Endothelial cell of umbilical vein (primary cell): Measurements from ENCODE around the gene SGF29. TPM values are rescaled to one million over a fixed set of nuclear protein-coding genes. Genes with fewer than 3 reads are reported as not detected.

Experiments used
- Bru-seq: library from RNA; stranded (reverse); fragments of 400-500 nt; gene quantifications from one replicate; lab custom pipeline; 2021; lab: Mats Ljungman, UMichigan
- BruChase-seq, 2 experiments: library from RNA; stranded (reverse); fragments of 400-500 nt; gene quantifications; one replicate each; lab custom pipeline; 2021; lab: Mats Ljungman, UMichigan
- BruUV-seq: library from RNA; stranded (reverse); fragments of 400-500 nt; replicated peaks from 2 replicates; lab custom pipeline; 2021; lab: Mats Ljungman, UMichigan
- CTCF ChIA-PET: fragments of 300-600, 350-600 bp; sonication (Branson Sonifier 250); formaldehyde crosslinking; loops from one replicate; lab custom pipeline; 2021; ENCODE audit warnings: antibody characterized with exemption, inconsistent platforms; lab: Charles Lee
- POLR2A ChIA-PET: fragments of 300-600, 350-600 bp; sonication (Branson Sonifier 250); formaldehyde crosslinking; loops from one replicate; lab custom pipeline; 2021; ENCODE audit warnings: antibody characterized with exemption, inconsistent platforms; lab: Charles Lee
- DNase-seq: peaks from one replicate; pipeline ENCODE4 v3.0.0-alpha.2; 2011; ENCODE audit warnings: low read depth, low spot score
- FAIRE-seq: peaks from 2 replicates; lab custom pipeline; 2011; peaks lifted over from hg19 to GRCh38; lab: Jason Lieb, UNC
- H2AFZ ChIP-seq: 2 replicates; pipeline ENCODE4 v1.6.0; 2012; ENCODE audit warnings: low read depth, low read length, control low read depth, inconsistent platforms
- H3K27ac ChIP-seq: 2 replicates; pipeline ENCODE4 v1.5.1; 2011; ENCODE audit warnings: low read depth, mild to moderate bottlenecking, control low read depth, low read length, moderate library complexity; ENCODE audit not compliant: insufficient read depth
- H3K27me3 ChIP-seq, 2 experiments: 2 replicates each; pipeline versions ENCODE4 v1.6.0 to v1.6.1; 2011; ENCODE audit warnings: low read length in 2 of 2, mixed read lengths in 1 of 2; ENCODE audit not compliant: control insufficient read depth in 2 of 2, insufficient read depth in 2 of 2
- H3K36me3 ChIP-seq, 2 experiments: 2 replicates in 1 of 2; 3 replicates in 1 of 2; pipeline ENCODE4 v1.5.1; 2011; ENCODE audit warnings: low read length in 2 of 2, mild to moderate bottlenecking in 1 of 2, moderate library complexity in 1 of 2; ENCODE audit not compliant: control insufficient read depth in 2 of 2, insufficient read depth in 2 of 2; ENCODE audit errors: extremely low read depth in 1 of 2
- H3K4me1 ChIP-seq: 3 replicates; pipeline ENCODE4 v1.5.1; 2011; ENCODE audit warnings: mild to moderate bottlenecking, low read length; ENCODE audit not compliant: control insufficient read depth, insufficient read depth; ENCODE audit errors: extremely low read depth
- H3K4me2 ChIP-seq: 2 replicates; pipeline ENCODE4 v1.6.1; 2011; ENCODE audit warnings: low read length, control low read depth, mixed read lengths; ENCODE audit not compliant: insufficient read depth
- H3K4me3 ChIP-seq, 3 experiments: fragments of 200-600 bp in 1 of 3; sonication (generic), shearing (Covaris generic) in 1 of 3; replicated peaks in 1 of 3; 2 replicates each; pipeline ENCODE4 v1.5.1; 2011 to 2016; ENCODE audit warnings: control low read depth in 3 of 3, low read length in 3 of 3, mild to moderate bottlenecking in 2 of 3, inconsistent platforms in 1 of 3, low read depth in 1 of 3, moderate library complexity in 1 of 3; ENCODE audit not compliant: insufficient read depth in 1 of 3
- H3K79me2 ChIP-seq: 2 replicates; pipeline ENCODE4 v1.6.0; 2012; ENCODE audit warnings: low read length, inconsistent platforms; ENCODE audit not compliant: control insufficient read depth, insufficient read depth
- H3K9ac ChIP-seq: replicated peaks from 2 replicates; pipeline ENCODE3; 2011; ENCODE audit warnings: low read length, control low read depth; ENCODE audit not compliant: insufficient read depth; ENCODE audit errors: extremely low read depth
- H3K9me1 ChIP-seq: replicated peaks from 3 replicates; pipeline ENCODE4 v1.6.0; 2011; ENCODE audit warnings: mild to moderate bottlenecking, low read length; ENCODE audit not compliant: control insufficient read depth, insufficient read depth; ENCODE audit errors: extremely low read depth
- H3K9me3 ChIP-seq: replicated peaks from 2 replicates; pipeline ENCODE4 v1.5.1; 2012; ENCODE audit warnings: low read length, inconsistent platforms; ENCODE audit not compliant: control insufficient read depth, insufficient read depth
- H4K20me1 ChIP-seq: replicated peaks from 2 replicates; pipeline ENCODE3; 2011; ENCODE audit warnings: mild to moderate bottlenecking, low read length; ENCODE audit not compliant: control insufficient read depth, insufficient read depth; ENCODE audit errors: extremely low read depth
- EZH2 ChIP-seq: IDR thresholded peaks from 2 replicates; pipeline ENCODE4 v1.6.1; 2012; ENCODE audit warnings: borderline replicate concordance, low read depth, mild to moderate bottlenecking, moderate library complexity, low read length, inconsistent platforms; ENCODE audit not compliant: severe bottlenecking
- FOS ChIP-seq: IDR thresholded peaks from 2 replicates; pipeline ENCODE4 v1.6.1; 2011; ENCODE audit warnings: mild to moderate bottlenecking, low read length, moderate library complexity, borderline replicate concordance; ENCODE audit not compliant: insufficient read depth
- GATA2 ChIP-seq: IDR thresholded peaks from 2 replicates; pipeline ENCODE4 v1.7.0; 2011; ENCODE audit warnings: low read depth, mild to moderate bottlenecking, moderate library complexity, mixed read lengths, low read length; ENCODE audit not compliant: insufficient read length, insufficient read depth
- JUN ChIP-seq: IDR thresholded peaks from 2 replicates; pipeline ENCODE4 v1.6.1; 2011; ENCODE audit warnings: borderline replicate concordance, low read depth; ENCODE audit not compliant: insufficient read length, insufficient read depth
- MYC ChIP-seq: IDR thresholded peaks from one replicate; pipeline ENCODE4 v1.6.1; 2011; ENCODE audit warnings: mild to moderate bottlenecking, low read depth, low read length
- POLR2A ChIP-seq: IDR thresholded peaks from 2 replicates; pipeline ENCODE4 v1.6.1; 2012; ENCODE audit warnings: low read depth, mild to moderate bottlenecking, control low read depth, low read length
- POLR2AphosphoS5 ChIP-seq: IDR thresholded peaks from 2 replicates; pipeline ENCODE4 v1.6.1; 2012; ENCODE audit warnings: low read depth, mild to moderate bottlenecking, control low read depth, low read length, moderate library complexity; ENCODE audit not compliant: insufficient read depth
- dilution Hi-C: fragments of 300-500 bp; cut with MboI; formaldehyde crosslinking; loops from one replicate; pipeline ENCODE4 v1.15.0; 2019; ENCODE audit warnings: low sequenced_read_pairs; ENCODE audit not compliant: extremely low pct_ligation_motif_present
- intact Hi-C: fragments of 100-400 bp; cut with micrococcal nuclease; formaldehyde crosslinking; loops from one replicate; pipeline ENCODE4 v1.10.0; 2022
- long read RNA-seq: library from polyadenylated mRNA; stranded (forward); transcript quantifications from one replicate; pipeline ENCODE4 v2.0.0, GENCODE V29; 2021
- polyA minus RNA-seq, 3 experiments: library from RNA; depleted of rRNA, polyadenylated mRNA; stranded (reverse); fragments of >200 nt; gene quantifications; 1 replicate in 1 of 3; 2 replicates in 2 of 3; pipeline ENCODE4 v1.2.3, GENCODE V29; 2011
- polyA plus RNA-seq, 4 experiments: library from polyadenylated mRNA; depleted of rRNA in 3 of 4; stranded (reverse) in 3 of 4; unstranded in 1 of 4; fragments of >200 nt; gene quantifications; 2 replicates each; pipeline versions ENCODE4 v1.2.1 to v1.2.3, GENCODE V29; 2011 to 2012; ENCODE audit warnings: missing spikeins in 1 of 4
- total RNA-seq: library from RNA; stranded (reverse); gene quantifications from 2 replicates; pipeline ENCODE4 v1.2.3, GENCODE V29; 2021
- TF ChIP-seq, protein P1 (sequence below): IDR thresholded peaks from 2 replicates; pipeline ENCODE4 v1.6.1; 2011; ENCODE audit not compliant: insufficient read depth, insufficient read length
- TF ChIP-seq, protein P2 (sequence below), 2 donors: IDR thresholded peaks; 1 replicate in 1 of 2; 2 replicates in 1 of 2; pipeline ENCODE4 v1.5.1; 2011; ENCODE audit warnings: low read length in 2 of 2, mild to moderate bottlenecking in 2 of 2, moderate library complexity in 2 of 2, control low read depth in 1 of 2, inconsistent platforms in 1 of 2, low read depth in 1 of 2; ENCODE audit not compliant: insufficient read depth in 1 of 2; ENCODE audit errors: extremely low read depth in 1 of 2

Gene SGF29
- total RNA-seq, result 12.0 and 17.6 TPM in 2 replicates
- polyA plus RNA-seq, result 3.4 and 3.6 TPM in 2 replicates
- 2.4 and 2.8 TPM in 2 replicates for polyA plus RNA-seq (2011; cell fraction: cytosol; rRNA removed)
- polyA plus RNA-seq (2011; cell fraction: nucleus; rRNA removed), result 7.1 and 7.6 TPM in 2 replicates
- 12.1 and 14.0 TPM in 2 replicates for polyA plus RNA-seq (2012)
- 1.9 and 2.9 TPM in 2 replicates for polyA minus RNA-seq
- 5.7 TPM for polyA minus RNA-seq (2011; cell fraction: cytosol; rRNA and poly(A)+ RNA removed)
- 5.3 and 8.4 TPM in 2 replicates for polyA minus RNA-seq (2011; cell fraction: nucleus; rRNA and poly(A)+ RNA removed)
- percentile 50 among the genes with signal in this experiment for Bru-seq, nascent RNA
- BruChase-seq, experiment 1, labeled RNA remaining after a 6-hour chase, result percentile 47 among the genes with signal in this experiment
- percentile 44 among the genes with signal in this experiment for BruChase-seq, experiment 2, labeled RNA remaining after a 2-hour chase
- long read RNA-seq, transcript SGF29-201 (10 exons, 1,153 nt), result major isoform, 20 of 31 reads
- long read RNA-seq, partial matches to known transcripts, result 2 of 31 reads
- long read RNA-seq, other reads (novel, unspliced or antisense), result 9 of 31 reads

GRCh38 chr16:28553776-28554633 is at the start of gene SGF29:
Gene SGF29, plus strand, starts transcription at chr16:28553920. Its CDS starts 27,150 bp downstream, at chr16:28581070.
- peak within 1 kb of the TSS; percentile 88 for H3K27ac ChIP-seq
- peak within 1 kb of the TSS; percentile 96 for H2AFZ ChIP-seq
- peak within 1 kb of the TSS; percentile 75 for H3K4me2 ChIP-seq
- FAIRE-seq (peak; percentile 97), DNase-seq (peak; percentile 94)
- dilution Hi-C loops, result no loop called here
- H3K9ac ChIP-seq, result peak within 1 kb of the TSS; percentile 92
- no peaks in the 10 kb centered on the region for H3K27me3 ChIP-seq
- CTCF ChIA-PET, result interaction anchor here (0.9 to 1.0 kb wide), 3 partner anchors 11 to 19 kb away, joined by 3 to 4 read pairs (median 3); no protein-coding TSS in a partner anchor
- peak within 1 kb of the TSS in 2 of 3 experiments; percentile 45 to 75 for H3K4me3 ChIP-seq
- intact Hi-C loops, result loop anchor here (1.0 kb wide), 1 partner anchor 62 kb away; the partner anchor contains the start of gene CLN3
- no peaks in the 10 kb centered on the region for H3K79me2 ChIP-seq
- no peaks in the 10 kb centered on the region for H3K36me3 ChIP-seq
- no peaks in the 10 kb centered on the region for H3K9me1 ChIP-seq
- peaks cover 5% of the 10 kb centered on the region for H3K4me1 ChIP-seq
- BruUV-seq, result TSS peak; percentile 100
- TF ChIP-seq, protein P1, sequence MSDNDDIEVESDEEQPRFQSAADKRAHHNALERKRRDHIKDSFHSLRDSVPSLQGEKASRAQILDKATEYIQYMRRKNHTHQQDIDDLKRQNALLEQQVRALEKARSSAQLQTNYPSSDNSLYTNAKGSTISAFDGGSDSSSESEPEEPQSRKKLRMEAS, result peak; percentile 42
- TF ChIP-seq POLR2AphosphoS5, result peak; percentile 97
- no peak for TF ChIP-seq EZH2
- no peak for TF ChIP-seq GATA2
- no peak for TF ChIP-seq JUN
- TF ChIP-seq FOS, result no peak
- TF ChIP-seq POLR2A, result peak; percentile 96
- TF ChIP-seq, protein P2, sequence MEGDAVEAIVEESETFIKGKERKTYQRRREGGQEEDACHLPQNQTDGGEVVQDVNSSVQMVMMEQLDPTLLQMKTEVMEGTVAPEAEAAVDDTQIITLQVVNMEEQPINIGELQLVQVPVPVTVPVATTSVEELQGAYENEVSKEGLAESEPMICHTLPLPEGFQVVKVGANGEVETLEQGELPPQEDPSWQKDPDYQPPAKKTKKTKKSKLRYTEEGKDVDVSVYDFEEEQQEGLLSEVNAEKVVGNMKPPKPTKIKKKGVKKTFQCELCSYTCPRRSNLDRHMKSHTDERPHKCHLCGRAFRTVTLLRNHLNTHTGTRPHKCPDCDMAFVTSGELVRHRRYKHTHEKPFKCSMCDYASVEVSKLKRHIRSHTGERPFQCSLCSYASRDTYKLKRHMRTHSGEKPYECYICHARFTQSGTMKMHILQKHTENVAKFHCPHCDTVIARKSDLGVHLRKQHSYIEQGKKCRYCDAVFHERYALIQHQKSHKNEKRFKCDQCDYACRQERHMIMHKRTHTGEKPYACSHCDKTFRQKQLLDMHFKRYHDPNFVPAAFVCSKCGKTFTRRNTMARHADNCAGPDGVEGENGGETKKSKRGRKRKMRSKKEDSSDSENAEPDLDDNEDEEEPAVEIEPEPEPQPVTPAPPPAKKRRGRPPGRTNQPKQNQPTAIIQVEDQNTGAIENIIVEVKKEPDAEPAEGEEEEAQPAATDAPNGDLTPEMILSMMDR (IDR thresholded peaks at IDR 0.05; ENCODE audit: extremely low read depth in 1 of 2, insufficient read depth in 1 of 2, low read depth in 1 of 2, low read length in 2 of 2), result peak in 1 of 2 donors; percentile 31
- TF ChIP-seq MYC, result peak; percentile 51
- POLR2A ChIA-PET, result no interaction called here
- no peaks in the 10 kb centered on the region for H3K9me3 ChIP-seq
- H4K20me1 ChIP-seq, result no peaks in the 10 kb centered on the region
